ENCODE results near the gene TMEM74B.

Gene TMEM74B

GRCh38 chr20:1131354-1131753 is 53.4 kb downstream of the TMEM74B start:
- DNase-seq, result no peak

GRCh38 chr20:1130847-1131246 is 53.9 kb downstream of the TMEM74B start:
- DNase-seq, result no peak

Measured in NCI-H446 treated with DMSO at 0.1 percent for 48 hours (cell line).